IMR-90 (cell line): ENCODE measurements around the gene MYO1D. TPM values are rescaled to one million over a fixed set of nuclear protein-coding genes. Genes with fewer than 3 reads are reported as not detected.

Experiments used
- ATAC-seq: fragments of 200-7000 bp; cut with Tn5 transposase; 2 replicates; pipeline ENCODE4 v1.9.1; 2020; ENCODE audit warnings: low read depth, mild to moderate bottlenecking, moderate library complexity
- BruUV-seq: library from RNA; stranded (reverse); fragments of 400-500 nt; replicated peaks from 2 replicates; lab custom pipeline; 2021; lab: Mats Ljungman, UMichigan
- CTCF ChIA-PET: fragments of 300-600 bp; formaldehyde crosslinking; extraction: SDS; loops from one replicate; lab custom pipeline; 2021; ENCODE audit warnings: antibody characterized with exemption; lab: Yijun Ruan, JAX
- POLR2A ChIA-PET: fragments of 300-600 bp; sonication (Branson Sonifier 250); formaldehyde crosslinking; loops from one replicate; lab custom pipeline; 2022; ENCODE audit warnings: antibody characterized with exemption; ENCODE audit not compliant: unreplicated experiment; lab: Charles Lee
- DNase-seq: peaks from one replicate; pipeline ENCODE4 v3.0.0; 2013
- H2AFZ ChIP-seq: replicated peaks from 2 replicates; pipeline ENCODE3; 2013; ENCODE audit warnings: low read length, mild to moderate bottlenecking; ENCODE audit not compliant: poor library complexity
- H2AK5ac ChIP-seq: 2 replicates; pipeline ENCODE4 v1.6.1; 2013; ENCODE audit warnings: low read depth, low read length, inconsistent platforms
- H2AK9ac ChIP-seq: replicated peaks from 2 replicates; pipeline ENCODE3; 2013; ENCODE audit warnings: mild to moderate bottlenecking, low read depth, low read length, moderate library complexity; ENCODE audit not compliant: poor library complexity
- H2BK120ac ChIP-seq: 2 replicates; pipeline ENCODE4 v1.6.1; 2013; ENCODE audit warnings: low read depth, low read length, inconsistent platforms
- H2BK15ac ChIP-seq: 3 replicates; pipeline ENCODE4 v1.6.1; 2013; ENCODE audit warnings: low read depth, low read length, inconsistent platforms
- H2BK20ac ChIP-seq: 2 replicates; pipeline ENCODE4 v1.6.1; 2013; ENCODE audit warnings: low read depth, mild to moderate bottlenecking, inconsistent platforms, low read length, moderate library complexity
- H2BK5ac ChIP-seq: 2 replicates; pipeline ENCODE4 v1.6.1; 2013; ENCODE audit warnings: mild to moderate bottlenecking, low read depth, low read length, inconsistent platforms; ENCODE audit not compliant: poor library complexity, severe bottlenecking
- H3K14ac ChIP-seq: replicated peaks from 2 replicates; pipeline ENCODE4 v1.6.1; 2013; ENCODE audit warnings: low read depth, low read length, inconsistent platforms
- H3K18ac ChIP-seq: 2 replicates; pipeline ENCODE4 v1.6.1; 2013; ENCODE audit warnings: low read depth, low read length, control low read depth
- H3K23ac ChIP-seq: 2 replicates; pipeline ENCODE4 v1.6.1; 2013; ENCODE audit warnings: low read depth, low read length, inconsistent platforms
- H3K27ac ChIP-seq: 2 replicates; pipeline ENCODE4 v1.5.1; 2013; ENCODE audit warnings: mild to moderate bottlenecking, control low read depth, low read length; ENCODE audit not compliant: insufficient read depth
- H3K27me3 ChIP-seq: 2 replicates; pipeline ENCODE4 v1.6.1; 2013; ENCODE audit warnings: low read length; ENCODE audit not compliant: control insufficient read depth, insufficient read depth
- H3K36me3 ChIP-seq: 2 replicates; pipeline ENCODE4 v1.6.1; 2013; ENCODE audit warnings: low read length, mixed read lengths; ENCODE audit not compliant: control insufficient read depth, insufficient read depth
- H3K4ac ChIP-seq: 2 replicates; pipeline ENCODE4 v1.6.1; 2013; ENCODE audit warnings: low read depth, low read length, inconsistent platforms
- H3K4me1 ChIP-seq: 2 replicates; pipeline ENCODE4 v1.6.1; 2013; ENCODE audit warnings: low read length, mixed read lengths; ENCODE audit not compliant: control insufficient read depth, insufficient read depth
- H3K4me2 ChIP-seq: 2 replicates; pipeline ENCODE4 v1.6.1; 2013; ENCODE audit warnings: low read depth, mild to moderate bottlenecking, control low read depth, low read length, moderate library complexity
- H3K4me3 ChIP-seq: 2 replicates; pipeline ENCODE4 v1.5.1; 2013; ENCODE audit warnings: low read depth, mild to moderate bottlenecking, control low read depth, low read length, moderate library complexity; ENCODE audit not compliant: insufficient read depth
- H3K56ac ChIP-seq: 2 replicates; pipeline ENCODE4 v1.6.1; 2013; ENCODE audit warnings: low read length, inconsistent platforms; ENCODE audit not compliant: insufficient read depth; ENCODE audit errors: extremely low read depth
- H3K79me1 ChIP-seq, 2 experiments: 2 replicates each; pipeline ENCODE4 v1.6.1; 2013; ENCODE audit warnings: low read length in 2 of 2, inconsistent platforms in 1 of 2, low read depth in 1 of 2
- H3K9ac ChIP-seq: 2 replicates; pipeline ENCODE4 v1.6.1; 2013; ENCODE audit warnings: low read depth, low read length, control low read depth
- H3K9me1 ChIP-seq: 2 replicates; pipeline ENCODE4 v1.6.1; 2013; ENCODE audit warnings: low read length, inconsistent platforms; ENCODE audit not compliant: insufficient read depth
- H3K9me3 ChIP-seq: 2 replicates; pipeline ENCODE4 v1.6.1; 2013; ENCODE audit warnings: low read length; ENCODE audit not compliant: control insufficient read depth, insufficient read depth
- H4K20me1 ChIP-seq: 2 replicates; pipeline ENCODE4 v1.6.1; 2013; ENCODE audit warnings: low read length, inconsistent platforms; ENCODE audit not compliant: insufficient read depth
- H4K5ac ChIP-seq: 2 replicates; pipeline ENCODE4 v1.6.1; 2013; ENCODE audit warnings: mild to moderate bottlenecking, low read depth, low read length, control low read depth
- H4K8ac ChIP-seq, 2 experiments: 2 replicates each; pipeline ENCODE4 v1.6.1; 2013; ENCODE audit warnings: low read depth in 2 of 2, low read length in 2 of 2, control low read depth in 1 of 2, inconsistent platforms in 1 of 2
- H4K91ac ChIP-seq: 2 replicates; pipeline ENCODE4 v1.6.1; 2013; ENCODE audit warnings: low read depth, low read length, inconsistent platforms; ENCODE audit not compliant: insufficient read depth
- CEBPB ChIP-seq: IDR thresholded peaks from 2 replicates; pipeline ENCODE4 v1.6.1; 2012; ENCODE audit warnings: low read depth, low read length, improper control_type of control experiment
- MAZ ChIP-seq: IDR thresholded peaks from 2 replicates; pipeline ENCODE4 v1.6.1; 2012; ENCODE audit warnings: low read depth, mild to moderate bottlenecking, low read length, improper control_type of control experiment, moderate library complexity, borderline replicate concordance
- POLR2A ChIP-seq: IDR thresholded peaks from 2 replicates; pipeline ENCODE4 v1.6.1; 2012; ENCODE audit warnings: mild to moderate bottlenecking, low read depth, low read length
- WGBS, 2 experiments: methylation state at CpG; one replicate each; pipeline versions ENCODE4 v1.1.5 to v1.1.7; 2013; ENCODE audit warnings: missing lambda C conversion rate in 2 of 2; ENCODE audit not compliant: insufficient read length in 1 of 2; ENCODE audit errors: extremely low coverage in 2 of 2; 5-methylcytosine and 5-hydroxymethylcytosine counted together
- dilution Hi-C: fragments of 300-500 bp; cut with HindIII; formaldehyde crosslinking; loops from one replicate; pipeline ENCODE4 v1.14.3; 2018; ENCODE audit warnings: low sequenced_read_pairs; ENCODE audit not compliant: unreplicated experiment
- in situ Hi-C: fragments of 300-500 bp; cut with MboI; formaldehyde crosslinking; loops from 3 replicates; pipeline ENCODE4 v1.14.3; 2019; ENCODE audit warnings: low sequenced_read_pairs, inconsistent platforms, mixed read lengths
- intact Hi-C: fragments of 100-400 bp; cut with micrococcal nuclease; formaldehyde crosslinking; loops from 2 replicates; pipeline ENCODE4 v1.10.0; 2022
- polyA plus RNA-seq, 3 experiments: library from polyadenylated mRNA; depleted of rRNA; stranded (reverse); fragments of >200 nt; gene quantifications; 2 replicates each; pipeline ENCODE4 v1.2.3, GENCODE V29; 2012; ENCODE audit warnings: low replicate concordance in 1 of 3
- total RNA-seq: library from RNA; depleted of rRNA; stranded (reverse); fragments of >200 nt; gene quantifications from 2 replicates; pipeline ENCODE4 v1.2.3, GENCODE V29; 2012

MYO1D gene
- total and polyA plus RNA-seq, 2 of the 4 experiments (the other 2 are of a cell fraction), result 0.63 to 0.90 TPM

GRCh38 chr17:32916134-32916533, 39.2 kb upstream of the MYO1D start:
- intact Hi-C loops, result no loop called here
- BruUV-seq, result no TSS peak

More at GRCh38 chr17:32916134-32916533, 39.2 kb upstream of the MYO1D start:
- H2BK120ac ChIP-seq, result no peak overlapping the region
- DNase-seq (no peak), ATAC-seq (no peak)
- no peaks in the 10 kb centered on the region for H4K20me1 ChIP-seq
- H4K91ac ChIP-seq, result no peak overlapping the region
- H2BK20ac ChIP-seq, result no peak overlapping the region
- WGBS, 2 experiments, result 20% methylated on average over 2 of the region's 3 CpGs; no CpG with 5 or more reads in 1 of the 2 experiments
- CTCF ChIA-PET, result no interaction called here
- H3K4me3 ChIP-seq, result no peak overlapping the region
- POLR2A ChIA-PET, result no interaction called here
- no peaks in the 10 kb centered on the region for H3K79me1 ChIP-seq
- no peak overlapping the region for H4K5ac ChIP-seq
- H3K9ac ChIP-seq, result no peak overlapping the region
- no peaks in the 10 kb centered on the region for H3K36me3 ChIP-seq
- no peak overlapping the region for H3K18ac ChIP-seq
- H3K9me1 ChIP-seq, result no peaks in the 10 kb centered on the region
- no peak overlapping the region for H3K4ac ChIP-seq
- H2BK5ac ChIP-seq, result no peak overlapping the region
- H3K27ac ChIP-seq, result no peak overlapping the region
- no peak overlapping the region for H2AFZ ChIP-seq
- H3K4me2 ChIP-seq, result no peak overlapping the region
- H2BK15ac ChIP-seq, result no peak overlapping the region
- in situ Hi-C loops (loop anchor here (25.0 kb wide), 1 partner anchor 129 kb away; no protein-coding TSS in a partner anchor), dilution Hi-C loops (no loop called here)
- no peak overlapping the region for H3K23ac ChIP-seq
- no peak overlapping the region for H3K14ac ChIP-seq
- no peaks in the 10 kb centered on the region for H3K9me3 ChIP-seq
- TF ChIP-seq MAZ, result no peak
- no peak for TF ChIP-seq CEBPB
- no peak for TF ChIP-seq POLR2A
- H3K27me3 ChIP-seq, result peaks cover 5% of the 10 kb centered on the region; the same call in 1 of the 2 replicates
- no peak overlapping the region for H2AK5ac ChIP-seq
- H3K4me1 ChIP-seq, result peaks cover 4% of the 10 kb centered on the region; the same call in 1 of the 2 replicates
- H3K56ac ChIP-seq, result no peak overlapping the region
- H4K8ac ChIP-seq, result no peak overlapping the region
- no peak overlapping the region for H2AK9ac ChIP-seq
